GM10248 (cell line): ENCODE measurements around the gene FYB2.

Source experiments
- CTCF ChIA-PET: fragments of 300-600 bp; sonication (Branson Sonifier 250); formaldehyde crosslinking; extraction: SDS; loops from one replicate; lab custom pipeline; 2021; ENCODE audit warnings: antibody characterized with exemption; lab: Yijun Ruan, JAX
- POLR2A ChIA-PET: fragments of 350-650 bp; sonication (Branson Sonifier 250); formaldehyde crosslinking; extraction: SDS; loops from one replicate; lab custom pipeline; 2020; ENCODE audit warnings: antibody characterized with exemption; lab: Yijun Ruan, JAX
- DNase-seq: peaks from one replicate; pipeline ENCODE4 v3.0.0; 2012; ENCODE audit errors: extremely low spot score
- TF ChIP-seq, protein P1 (sequence below): IDR thresholded peaks from 2 replicates; pipeline ENCODE4 v1.5.1; 2012; ENCODE audit warnings: mild to moderate bottlenecking, low read depth; ENCODE audit errors: extremely low read depth, missing control alignments, control extremely low read depth

The FYB2 gene

DNA sequence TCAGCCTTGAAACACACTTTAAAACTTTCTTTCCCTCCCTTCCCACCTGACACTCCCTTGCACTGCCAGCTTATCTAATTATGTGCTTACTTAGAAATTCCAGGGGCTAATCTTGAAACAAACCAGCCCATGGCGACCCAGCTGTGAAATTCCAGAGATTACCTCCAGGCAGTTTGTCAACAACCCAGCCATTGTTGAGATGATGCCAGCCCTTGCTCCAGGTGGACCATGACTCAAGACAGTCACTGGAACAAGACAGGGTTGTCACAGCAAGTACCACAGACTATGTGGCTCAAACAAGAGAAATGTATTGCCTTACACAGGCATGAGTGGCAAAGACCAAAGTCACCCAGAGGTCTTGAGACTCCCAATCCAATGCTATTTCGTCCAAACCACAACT lies 7.9 kb downstream of the FYB2 start:
- POLR2A ChIA-PET: no interaction called here
- CTCF ChIA-PET: interaction anchor here (1.3 to 5.5 kb wide), 3 partner anchors 9 to 17 kb away, joined by 3 to 46 read pairs (median 3); partner anchors contain the start of gene FYB2
- TF ChIP-seq, protein P1, sequence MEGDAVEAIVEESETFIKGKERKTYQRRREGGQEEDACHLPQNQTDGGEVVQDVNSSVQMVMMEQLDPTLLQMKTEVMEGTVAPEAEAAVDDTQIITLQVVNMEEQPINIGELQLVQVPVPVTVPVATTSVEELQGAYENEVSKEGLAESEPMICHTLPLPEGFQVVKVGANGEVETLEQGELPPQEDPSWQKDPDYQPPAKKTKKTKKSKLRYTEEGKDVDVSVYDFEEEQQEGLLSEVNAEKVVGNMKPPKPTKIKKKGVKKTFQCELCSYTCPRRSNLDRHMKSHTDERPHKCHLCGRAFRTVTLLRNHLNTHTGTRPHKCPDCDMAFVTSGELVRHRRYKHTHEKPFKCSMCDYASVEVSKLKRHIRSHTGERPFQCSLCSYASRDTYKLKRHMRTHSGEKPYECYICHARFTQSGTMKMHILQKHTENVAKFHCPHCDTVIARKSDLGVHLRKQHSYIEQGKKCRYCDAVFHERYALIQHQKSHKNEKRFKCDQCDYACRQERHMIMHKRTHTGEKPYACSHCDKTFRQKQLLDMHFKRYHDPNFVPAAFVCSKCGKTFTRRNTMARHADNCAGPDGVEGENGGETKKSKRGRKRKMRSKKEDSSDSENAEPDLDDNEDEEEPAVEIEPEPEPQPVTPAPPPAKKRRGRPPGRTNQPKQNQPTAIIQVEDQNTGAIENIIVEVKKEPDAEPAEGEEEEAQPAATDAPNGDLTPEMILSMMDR: no peak
- DNase-seq: no peak

DNA sequence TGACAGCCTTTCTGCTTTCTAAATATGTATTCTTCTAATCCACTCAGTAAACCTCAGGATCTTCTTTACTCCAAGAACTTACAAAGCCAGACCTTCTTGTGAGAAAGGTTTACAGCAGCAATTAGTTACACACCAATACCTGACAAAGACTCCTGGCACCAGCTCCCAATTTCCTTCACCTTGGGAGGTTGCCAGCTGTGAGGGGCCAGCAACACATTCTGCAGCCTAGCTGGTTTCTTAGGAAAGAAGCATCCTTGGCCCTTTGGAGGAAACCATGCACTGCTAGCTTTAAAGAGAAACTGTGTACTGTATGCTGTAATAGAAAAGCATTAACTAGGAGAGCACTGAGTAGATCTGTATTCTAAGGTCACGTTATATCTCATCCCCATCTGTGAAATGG lies 10.8 kb downstream of the FYB2 start:
- POLR2A ChIA-PET: no interaction called here
- CTCF ChIA-PET: interaction anchor here (1.2 to 5.5 kb wide), 4 partner anchors 8 to 37 kb away, joined by 3 to 46 read pairs (median 5); partner anchors contain the start of gene FYB2
- no peak for DNase-seq
- TF ChIP-seq, protein P1: no peak

DNA sequence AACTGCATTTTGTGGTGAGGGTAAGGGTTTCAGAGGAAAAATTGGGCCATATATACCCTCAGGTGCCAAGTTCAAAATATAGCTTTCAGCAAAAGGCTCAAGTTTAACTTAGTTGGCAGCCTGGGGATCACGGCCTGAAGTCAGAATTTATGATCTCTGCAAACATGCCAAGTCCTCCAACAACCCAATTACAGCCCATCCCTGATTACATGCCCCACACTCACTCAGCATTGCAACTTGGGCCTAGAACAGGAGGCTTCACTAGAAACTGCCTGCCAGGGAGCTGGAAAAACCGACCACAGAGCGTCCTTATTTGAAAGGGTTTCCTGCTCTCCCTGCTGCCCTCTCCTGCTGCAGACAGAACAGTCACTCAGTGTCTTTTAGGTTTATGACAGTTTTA lies 12.4 kb downstream of the FYB2 start:
- DNase-seq: no peak
- TF ChIP-seq, protein P1: no peak
- ChIA-PET POLR2A (no interaction called here), CTCF (interaction anchor here (5.5 kb wide), 1 partner anchor 14 kb away, joined by 46 read pairs; the partner anchor contains the start of gene FYB2)

DNA sequence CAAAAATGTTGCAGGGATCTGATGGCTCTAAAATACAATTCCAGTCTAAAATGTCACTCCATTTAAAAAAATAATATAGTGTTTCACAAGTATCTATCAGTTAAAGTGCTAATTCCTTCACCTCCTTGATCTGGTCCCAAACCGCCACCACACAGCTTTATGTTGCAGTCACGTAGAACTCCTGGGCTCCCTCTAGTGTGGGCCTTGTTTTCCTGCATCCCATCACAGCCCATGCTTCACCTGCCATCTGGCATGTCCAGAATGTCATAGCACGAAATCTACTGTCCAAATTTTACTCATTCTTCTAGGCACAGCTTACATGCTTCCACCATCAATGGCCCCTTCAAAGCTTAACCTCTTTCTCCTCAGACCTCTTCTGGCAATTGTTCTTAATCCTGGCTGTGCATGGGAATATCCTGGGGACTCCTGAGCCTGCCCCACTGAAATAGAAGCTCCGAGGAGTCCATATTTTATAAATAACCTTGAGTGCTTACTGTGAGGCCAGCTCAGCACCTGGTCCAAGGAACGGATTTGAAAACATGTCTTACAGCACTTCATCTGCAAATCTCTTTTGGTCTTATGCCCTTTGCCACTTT lies 15.5 kb downstream of the FYB2 start:
- DNase-seq: no peak
- POLR2A ChIA-PET: no interaction called here

DNA sequence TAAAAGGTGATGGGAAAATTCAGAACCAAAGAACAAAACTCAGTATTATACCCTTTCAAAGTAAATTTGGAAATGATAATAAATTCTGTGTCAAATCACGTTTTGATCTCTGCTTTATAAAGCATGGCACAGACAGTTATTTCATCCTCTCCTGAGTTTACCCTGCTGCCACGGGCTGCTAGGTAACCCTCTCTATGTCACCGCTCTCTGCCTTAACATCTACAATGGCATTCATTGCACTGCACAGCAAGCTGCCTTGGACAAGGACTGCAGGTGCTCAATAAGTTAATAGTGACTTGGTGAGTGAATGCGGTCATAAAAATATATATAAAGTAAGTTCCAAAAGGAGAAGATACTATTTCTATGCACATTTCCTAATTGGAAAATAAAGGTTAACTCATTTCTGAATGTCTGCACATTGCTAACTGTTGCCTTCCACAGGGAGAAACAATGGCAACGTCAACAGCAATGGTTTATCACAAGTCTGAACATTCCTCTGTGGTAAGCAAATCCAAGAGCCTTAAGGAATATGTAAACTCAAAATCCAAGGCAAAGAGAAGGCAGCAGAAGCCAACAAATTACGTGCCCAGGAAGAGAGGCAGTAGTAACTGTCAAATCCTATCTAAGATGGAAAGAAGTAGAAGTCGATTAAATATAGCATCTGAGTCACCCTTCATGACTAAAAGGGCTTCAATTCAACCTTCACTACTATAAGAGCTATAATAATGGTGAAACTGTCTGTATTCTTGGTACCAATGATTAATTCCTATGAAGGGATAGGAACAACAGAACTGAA lies 19.4 kb downstream of the FYB2 start:
- TF ChIP-seq, protein P1: no peak
- no peak for DNase-seq
- ChIA-PET CTCF (interaction anchor here (0.7 to 2.5 kb wide), 3 partner anchors 9 to 24 kb away, joined by 3 to 17 read pairs (median 4); partner anchors contain the start of gene FYB2), POLR2A (no interaction called here)

More for the DNA sequence above, 15.5 kb downstream of the FYB2 start:
- TF ChIP-seq, protein P1: peak; percentile 50
- CTCF ChIA-PET: interaction anchor here (0.6 to 2.7 kb wide), 14 partner anchors 12 to 86 kb away, joined by 3 to 15 read pairs (median 4); partner anchors contain the start of gene FYB2

DNA sequence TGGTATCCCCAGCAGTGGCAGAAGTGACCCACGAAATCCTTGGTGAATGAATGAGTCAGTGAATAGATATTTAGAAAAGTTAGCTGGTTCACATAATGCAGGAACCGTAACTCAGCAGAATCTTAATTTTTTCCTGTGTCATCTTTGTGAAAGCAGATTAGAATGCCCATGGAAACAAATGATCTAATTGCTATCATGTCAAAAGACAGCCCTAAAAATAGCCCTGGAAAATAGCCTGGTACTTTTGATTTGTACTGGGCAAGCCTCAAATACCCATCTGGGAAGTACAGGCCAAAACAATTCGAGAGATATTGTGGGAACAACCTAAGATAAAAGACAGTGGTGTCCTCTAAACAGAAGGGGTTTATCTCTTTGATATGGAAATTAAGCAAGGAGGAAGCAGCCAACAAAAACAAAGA lies 21.1 kb downstream of the FYB2 start:
- POLR2A ChIA-PET: no interaction called here
- DNase-seq: no peak
- CTCF ChIA-PET: interaction anchor here (1.4 kb wide), 1 partner anchor 18 kb away, joined by 4 read pairs; no protein-coding TSS in a partner anchor
- TF ChIP-seq, protein P1: no peak
